ENCODE measurements around the gene ZCRB1.

Gene ZCRB1

DNA sequence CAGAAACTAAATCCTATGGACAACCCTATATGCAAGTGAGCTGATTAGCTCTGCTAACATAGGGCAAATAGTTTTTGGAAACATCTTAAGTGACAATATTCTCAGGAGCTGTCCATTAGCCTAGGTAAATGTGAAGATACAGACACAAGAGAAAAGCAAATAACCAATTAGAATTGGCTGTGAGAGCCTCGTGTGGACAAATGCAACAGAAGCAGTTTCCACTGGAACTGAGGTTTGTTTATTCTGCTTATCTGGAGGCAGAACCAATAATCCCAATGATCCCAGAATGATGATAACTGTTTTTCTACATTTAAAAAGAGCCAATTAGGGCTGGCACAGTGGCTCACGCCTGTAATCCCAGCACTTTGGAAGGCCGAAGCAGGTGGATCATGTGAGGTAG lies 44.6 kb downstream of the ZCRB1 start:
- no peak overlapping the region for H3K27ac ChIP-seq
- TF ChIP-seq, protein P1, sequence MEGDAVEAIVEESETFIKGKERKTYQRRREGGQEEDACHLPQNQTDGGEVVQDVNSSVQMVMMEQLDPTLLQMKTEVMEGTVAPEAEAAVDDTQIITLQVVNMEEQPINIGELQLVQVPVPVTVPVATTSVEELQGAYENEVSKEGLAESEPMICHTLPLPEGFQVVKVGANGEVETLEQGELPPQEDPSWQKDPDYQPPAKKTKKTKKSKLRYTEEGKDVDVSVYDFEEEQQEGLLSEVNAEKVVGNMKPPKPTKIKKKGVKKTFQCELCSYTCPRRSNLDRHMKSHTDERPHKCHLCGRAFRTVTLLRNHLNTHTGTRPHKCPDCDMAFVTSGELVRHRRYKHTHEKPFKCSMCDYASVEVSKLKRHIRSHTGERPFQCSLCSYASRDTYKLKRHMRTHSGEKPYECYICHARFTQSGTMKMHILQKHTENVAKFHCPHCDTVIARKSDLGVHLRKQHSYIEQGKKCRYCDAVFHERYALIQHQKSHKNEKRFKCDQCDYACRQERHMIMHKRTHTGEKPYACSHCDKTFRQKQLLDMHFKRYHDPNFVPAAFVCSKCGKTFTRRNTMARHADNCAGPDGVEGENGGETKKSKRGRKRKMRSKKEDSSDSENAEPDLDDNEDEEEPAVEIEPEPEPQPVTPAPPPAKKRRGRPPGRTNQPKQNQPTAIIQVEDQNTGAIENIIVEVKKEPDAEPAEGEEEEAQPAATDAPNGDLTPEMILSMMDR (IDR thresholded peaks at IDR 0.05) = no peak
- no peak overlapping the region for H3K4me3 ChIP-seq
- DNase-seq (ENCODE audit: low spot score) = no peak

DNA sequence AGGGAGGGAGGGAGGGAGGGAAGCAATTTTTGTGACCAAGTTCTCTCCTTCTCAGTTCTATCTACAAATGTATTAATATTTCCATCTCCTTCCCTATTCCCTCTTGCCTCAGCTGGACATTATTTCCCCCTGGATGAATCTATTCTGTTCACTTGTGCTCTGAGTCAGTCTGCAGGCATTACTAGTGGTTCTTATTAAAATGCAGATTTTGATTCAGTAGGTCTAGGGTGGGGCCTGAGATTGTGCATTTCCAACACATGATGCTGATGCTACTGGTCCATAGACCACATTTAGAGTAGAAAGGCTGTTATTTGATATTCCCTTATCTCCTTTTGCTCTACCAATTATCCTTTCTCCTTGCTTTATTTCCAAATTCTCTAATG lies 47.8 kb downstream of the ZCRB1 start:
- DNase-seq (ENCODE audit: low spot score) = no peak
- Histone ChIP-seq H3K27ac (no peak overlapping the region), H3K4me3 (no peak overlapping the region)
- TF ChIP-seq, protein P1 (IDR thresholded peaks at IDR 0.05) = no peak

DNA sequence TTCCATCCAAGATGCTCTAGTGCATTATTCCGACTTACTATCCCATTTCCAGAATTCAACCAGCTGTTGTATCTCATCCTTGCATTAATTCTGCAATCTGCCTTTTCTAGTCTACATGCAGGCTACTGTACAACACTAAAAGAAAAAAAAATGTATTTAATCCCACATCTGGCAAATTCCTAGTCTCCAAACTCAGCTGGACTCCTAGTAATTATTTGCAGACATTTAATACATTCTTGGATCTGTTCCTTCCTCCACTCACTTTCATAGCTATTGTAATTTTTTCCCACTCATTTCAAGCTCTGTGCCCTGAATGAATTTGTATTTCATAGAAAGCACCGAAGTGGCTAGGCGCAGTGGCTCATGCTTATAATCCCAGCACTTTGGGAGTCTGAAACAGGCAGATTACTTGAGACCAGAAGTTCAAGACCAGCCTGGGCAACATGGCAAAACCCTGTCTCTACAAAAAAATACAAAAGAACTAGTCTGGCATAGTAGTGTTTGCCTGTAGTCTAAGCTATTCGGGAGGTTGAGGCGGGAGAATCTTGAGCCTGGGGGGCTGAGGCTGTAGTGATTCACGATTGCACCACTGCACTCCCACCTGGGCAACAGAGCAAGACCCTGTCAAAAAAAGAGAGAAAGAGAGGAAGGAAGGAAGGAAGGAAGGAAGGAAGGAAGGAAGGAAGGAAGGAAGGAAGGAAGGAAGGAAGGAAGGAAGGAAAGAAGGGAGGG lies 48.3 kb downstream of the ZCRB1 start:
- no peak for DNase-seq (ENCODE audit: low spot score)
- Histone ChIP-seq H3K27ac (no peak overlapping the region), H3K4me3 (no peak overlapping the region)
- TF ChIP-seq, protein P1 (IDR thresholded peaks at IDR 0.05) = no peak

DNA sequence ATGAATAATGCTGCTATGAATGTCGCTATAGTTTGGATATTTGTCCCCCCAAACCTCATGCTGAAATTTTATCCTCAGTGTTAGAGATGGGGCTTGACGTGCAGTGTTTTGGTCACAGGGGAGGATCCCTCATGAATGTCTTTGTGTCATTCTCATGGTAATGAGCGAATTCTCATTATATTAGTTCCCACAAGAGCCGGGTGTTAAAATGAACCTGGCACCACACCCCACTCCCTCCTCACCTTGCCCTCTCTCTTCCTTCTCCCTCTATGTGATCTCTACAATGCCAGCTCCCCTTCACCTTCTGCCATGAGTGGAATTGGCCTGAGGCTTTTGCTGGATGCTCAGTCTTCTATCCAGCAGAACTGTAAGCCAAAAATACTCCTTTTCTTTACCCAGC lies 50.4 kb downstream of the ZCRB1 start:
- no peak overlapping the region for H3K27ac ChIP-seq
- TF ChIP-seq, protein P1 (IDR thresholded peaks at IDR 0.05) = no peak
- H3K4me3 ChIP-seq = no peak overlapping the region
- DNase-seq (ENCODE audit: low spot score) = no peak

DNA sequence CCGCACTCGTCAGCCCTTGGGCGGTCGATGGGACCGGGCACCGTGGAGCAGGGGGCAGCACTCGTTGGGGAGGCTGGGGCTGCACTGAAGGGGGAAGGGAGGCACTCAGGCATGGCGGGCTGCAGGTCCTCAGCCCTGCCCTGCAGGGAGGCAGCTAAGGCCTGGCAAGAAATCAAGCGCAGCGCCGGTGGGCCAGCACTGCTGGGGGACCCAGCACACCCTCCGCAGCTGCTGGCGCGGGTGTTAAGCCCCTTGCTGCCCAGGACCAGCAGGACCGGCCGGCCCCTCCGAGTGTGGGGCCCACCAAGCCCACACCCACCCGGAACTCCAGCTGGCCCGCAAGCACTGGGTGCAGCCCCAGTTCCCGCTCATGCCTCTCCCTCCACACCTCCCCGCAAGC lies 52.2 kb downstream of the ZCRB1 start:
- DNase-seq (ENCODE audit: low spot score) = no peak
- TF ChIP-seq, protein P1 (IDR thresholded peaks at IDR 0.05) = no peak
- Histone ChIP-seq H3K27ac (no peak overlapping the region), H3K4me3 (no peak overlapping the region)

DNA sequence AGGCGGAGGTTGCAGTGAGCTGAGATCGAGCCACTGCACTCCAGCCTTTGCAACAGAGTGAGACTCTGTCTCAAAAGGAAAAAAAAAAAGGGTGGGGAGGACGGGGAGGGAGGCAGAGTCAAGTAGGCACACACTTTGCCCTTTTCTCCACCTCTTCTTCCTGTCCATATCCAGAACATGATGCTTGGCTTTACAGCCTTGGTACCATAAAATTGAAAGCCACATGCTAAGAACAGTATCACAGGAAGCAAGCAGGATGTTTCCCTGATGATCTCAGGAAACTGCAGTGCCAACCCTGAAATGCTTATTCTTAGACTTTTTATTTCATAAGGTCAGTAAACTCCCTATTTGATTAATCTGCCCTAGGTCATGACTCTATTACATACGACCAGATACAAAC lies 55.3 kb downstream of the ZCRB1 start:
- Histone ChIP-seq H3K27ac (no peak overlapping the region), H3K4me3 (no peak overlapping the region)
- TF ChIP-seq, protein P1 (IDR thresholded peaks at IDR 0.05) = no peak
- DNase-seq (ENCODE audit: low spot score) = no peak

DNA sequence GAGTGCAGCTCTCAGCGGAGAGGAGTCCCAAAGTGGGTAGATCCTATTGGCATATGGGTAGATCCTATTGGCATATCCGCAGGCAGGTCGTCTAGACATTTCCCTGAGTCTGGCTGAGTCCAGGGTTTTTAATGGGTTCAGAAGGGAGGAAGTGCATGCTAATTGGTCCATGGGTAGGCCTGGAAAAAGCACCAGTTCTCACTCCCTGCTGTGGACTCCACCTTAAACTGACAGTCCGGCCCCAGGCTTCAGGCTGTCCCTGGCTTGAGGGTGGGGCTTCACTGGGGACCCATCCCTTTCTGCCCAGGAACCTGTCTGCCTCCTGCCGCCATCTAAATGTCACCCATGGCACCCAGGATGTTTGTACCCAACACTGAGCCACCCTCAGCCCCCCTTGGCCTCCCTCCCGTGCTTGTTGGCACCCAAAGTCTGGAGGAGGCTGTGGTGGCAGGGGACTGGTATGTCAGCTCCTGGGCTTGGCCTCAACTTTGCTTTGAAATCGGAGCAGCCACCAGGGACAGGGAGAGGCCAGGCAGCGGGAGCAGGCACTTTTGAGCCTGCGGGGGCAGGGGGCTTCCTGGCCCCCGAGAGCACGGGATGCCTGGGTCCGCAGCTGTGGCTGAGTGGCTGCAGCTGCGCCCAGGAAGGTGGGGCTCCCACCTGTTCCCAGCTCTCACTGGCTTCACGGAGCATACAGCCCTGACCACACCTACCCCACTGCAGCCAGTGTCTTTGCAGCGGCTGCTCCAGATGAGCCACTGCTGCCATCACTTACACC lies 58.3 kb downstream of the ZCRB1 start:
- H3K4me3 ChIP-seq = no peak overlapping the region
- TF ChIP-seq, protein P1 (IDR thresholded peaks at IDR 0.05) = no peak
- no peak for DNase-seq (ENCODE audit: low spot score)
- H3K27ac ChIP-seq = no peak overlapping the region

Data from coronary artery (tissue), 2 donors.